AG10803 (cell line): ENCODE results near the gene SRRD.
A peak's percentile ranks its signal among the peaks of the same experiment; 100 is the strongest.

Experiments used
- DNase-seq: peaks from one replicate; pipeline ENCODE4 v3.0.0; 2010; ENCODE audit warnings: low read depth
- H3K4me3 ChIP-seq: 2 replicates; pipeline ENCODE4 v1.5.1; 2011; ENCODE audit warnings: mild to moderate bottlenecking, low read length, control low read depth
- CTCF ChIP-seq: conservative IDR thresholded peaks from 2 replicates; pipeline ENCODE4 v1.5.1; 2011; ENCODE audit warnings: mild to moderate bottlenecking, low read length, control low read depth, inconsistent platforms

Gene SRRD

GRCh38 chr22:26464312-26464711 lies 19.4 kb upstream of the SRRD start:
- DNase-seq: peak; percentile 92
- no peak for TF ChIP-seq CTCF
- H3K4me3 ChIP-seq: no peak overlapping the region

- H3K4me3 ChIP-seq: no peak overlapping the region
- 0 out of 2 replicates have a peak, but pooled peaks have one; percentile 7 for TF ChIP-seq CTCF
- DNase-seq: peak; percentile 88
These were observed 17.5 kb upstream of the SRRD start for GRCh38 chr22:26466196-26466595.

- no peak for TF ChIP-seq CTCF
- H3K4me3 ChIP-seq: no peak overlapping the region
- no peak for DNase-seq
These were observed 12.9 kb upstream of the SRRD start for GRCh38 chr22:26470807-26471206.

- no peak for TF ChIP-seq CTCF
- H3K4me3 ChIP-seq: no peak overlapping the region
- DNase-seq: peak; percentile 76
These were observed 12.2 kb upstream of the SRRD start for GRCh38 chr22:26471522-26471921.

- no peak for TF ChIP-seq CTCF
- no peak overlapping the region for H3K4me3 ChIP-seq
- no peak for DNase-seq
These were observed 9.0 kb upstream of the SRRD start for GRCh38 chr22:26474682-26475081.

- DNase-seq: peak; percentile 54
- no peak for TF ChIP-seq CTCF
- no peak overlapping the region for H3K4me3 ChIP-seq
These were observed 6.9 kb upstream of the SRRD start for GRCh38 chr22:26476705-26477340.

GRCh38 chr22:26477341-26477731 lies 6.3 kb upstream of the SRRD start:
- H3K4me3 ChIP-seq: no peak overlapping the region
- DNase-seq: no peak
- no peak for TF ChIP-seq CTCF
